ENCODE measurements around the gene TSPAN7.

The TSPAN7 gene

DNA sequence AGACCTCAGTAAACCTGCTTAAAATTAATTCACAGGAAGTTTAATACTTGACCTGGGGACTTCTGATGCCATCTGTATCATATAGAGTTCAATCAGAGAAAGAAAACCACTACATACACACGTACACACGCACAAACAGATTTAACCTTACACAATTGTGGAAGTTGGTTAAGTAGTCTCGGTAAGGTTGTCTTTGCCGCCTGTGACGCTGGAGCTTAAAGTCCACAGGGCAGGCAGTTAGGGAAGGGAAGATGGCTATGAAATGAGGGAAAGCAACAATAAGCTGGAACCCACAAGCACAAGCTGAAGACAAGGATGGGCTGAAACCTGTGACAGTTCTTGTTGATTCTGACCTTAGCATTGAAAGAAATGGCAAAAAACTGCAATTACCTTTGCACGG, 41.7 kb upstream of the TSPAN7 start:
- ChIA-PET POLR2A (no interaction called here), CTCF (no interaction called here)
- DNase-seq (ENCODE audit: low read depth, low spot score), result no peak
- TF ChIP-seq, protein P1, sequence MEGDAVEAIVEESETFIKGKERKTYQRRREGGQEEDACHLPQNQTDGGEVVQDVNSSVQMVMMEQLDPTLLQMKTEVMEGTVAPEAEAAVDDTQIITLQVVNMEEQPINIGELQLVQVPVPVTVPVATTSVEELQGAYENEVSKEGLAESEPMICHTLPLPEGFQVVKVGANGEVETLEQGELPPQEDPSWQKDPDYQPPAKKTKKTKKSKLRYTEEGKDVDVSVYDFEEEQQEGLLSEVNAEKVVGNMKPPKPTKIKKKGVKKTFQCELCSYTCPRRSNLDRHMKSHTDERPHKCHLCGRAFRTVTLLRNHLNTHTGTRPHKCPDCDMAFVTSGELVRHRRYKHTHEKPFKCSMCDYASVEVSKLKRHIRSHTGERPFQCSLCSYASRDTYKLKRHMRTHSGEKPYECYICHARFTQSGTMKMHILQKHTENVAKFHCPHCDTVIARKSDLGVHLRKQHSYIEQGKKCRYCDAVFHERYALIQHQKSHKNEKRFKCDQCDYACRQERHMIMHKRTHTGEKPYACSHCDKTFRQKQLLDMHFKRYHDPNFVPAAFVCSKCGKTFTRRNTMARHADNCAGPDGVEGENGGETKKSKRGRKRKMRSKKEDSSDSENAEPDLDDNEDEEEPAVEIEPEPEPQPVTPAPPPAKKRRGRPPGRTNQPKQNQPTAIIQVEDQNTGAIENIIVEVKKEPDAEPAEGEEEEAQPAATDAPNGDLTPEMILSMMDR (IDR thresholded peaks at IDR 0.05; ENCODE audit: insufficient read depth, low read length, missing control alignments), result no peak
- no peak overlapping the region for H3K4me3 ChIP-seq (ENCODE audit: low read depth, low read length)

GRCh38 chrX:38538134-38538533, 23.2 kb upstream of the TSPAN7 start:
- DNase-seq (ENCODE audit: low read depth, low spot score), result no peak
- H3K4me3 ChIP-seq (ENCODE audit: low read depth, low read length), result no peak overlapping the region
- TF ChIP-seq, protein P1 (IDR thresholded peaks at IDR 0.05; ENCODE audit: insufficient read depth, low read length, missing control alignments), result no peak
- ChIA-PET CTCF (no interaction called here), POLR2A (no interaction called here)

GRCh38 chrX:38539748-38540147, 21.6 kb upstream of the TSPAN7 start:
- TF ChIP-seq, protein P1 (IDR thresholded peaks at IDR 0.05; ENCODE audit: insufficient read depth, low read length, missing control alignments), result no peak
- DNase-seq (ENCODE audit: low read depth, low spot score), result no peak
- ChIA-PET CTCF (no interaction called here), POLR2A (no interaction called here)
- H3K4me3 ChIP-seq (ENCODE audit: low read depth, low read length), result no peak overlapping the region

- CTCF ChIA-PET, result no interaction called here
- TF ChIP-seq, protein P1 (IDR thresholded peaks at IDR 0.05; ENCODE audit: insufficient read depth, low read length, missing control alignments), result no peak
- no peak for DNase-seq (ENCODE audit: low read depth, low spot score)
- H3K4me3 ChIP-seq (ENCODE audit: low read depth, low read length), result no peak overlapping the region
- POLR2A ChIA-PET, result no interaction called here
Observed at GRCh38 chrX:38548508-38548907, 12.8 kb upstream of the TSPAN7 start.

DNA sequence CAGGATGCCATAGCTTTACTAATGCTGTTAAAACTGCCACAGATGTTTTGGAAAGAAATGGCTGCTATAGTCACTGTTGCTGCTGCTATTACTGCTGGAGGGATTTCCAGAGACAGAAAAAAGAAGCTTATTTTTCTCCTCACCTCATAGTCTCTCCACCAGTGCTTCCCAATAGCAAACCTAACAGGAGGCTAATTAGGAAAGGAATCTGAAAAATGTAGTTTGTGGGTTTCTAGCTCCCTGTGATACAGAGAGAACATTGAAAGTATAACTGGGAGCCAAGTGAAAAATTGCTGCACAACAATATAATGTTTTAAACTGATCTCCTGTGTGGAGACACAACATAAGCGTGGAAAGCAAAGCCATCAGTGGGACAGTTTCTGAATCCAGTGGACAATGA, 8.6 kb upstream of the TSPAN7 start:
- TF ChIP-seq, protein P1 (IDR thresholded peaks at IDR 0.05; ENCODE audit: insufficient read depth, low read length, missing control alignments), result no peak
- no peak overlapping the region for H3K4me3 ChIP-seq (ENCODE audit: low read depth, low read length)
- DNase-seq (ENCODE audit: low read depth, low spot score), result no peak
- ChIA-PET POLR2A (no interaction called here), CTCF (no interaction called here)

GRCh38 chrX:38558686-38559085, 2.7 kb upstream of the TSPAN7 start:
- no peak for DNase-seq (ENCODE audit: low read depth, low spot score)
- POLR2A ChIA-PET, result no interaction called here
- H3K4me3 ChIP-seq (ENCODE audit: low read depth, low read length), result no peak overlapping the region
- CTCF ChIA-PET, result no interaction called here
- TF ChIP-seq, protein P1 (IDR thresholded peaks at IDR 0.05; ENCODE audit: insufficient read depth, low read length, missing control alignments), result no peak

Data from AG04449 (cell line).